ENCODE data around the gene IRGM.
"Not testable (repeated sequence)": the region's sequence is repeated elsewhere in the genome, so short reads cannot be mapped to it uniquely, and the experiment has no call there.

The IRGM gene

GRCh38 chr5:150846308-150846653 lies at the start of gene IRGM:
Gene IRGM, plus strand, starts transcription at chr5:150846521. Its CDS starts 1,603 bp downstream, at chr5:150848124.
- not testable (repeated sequence) for H3K36me3 Mint-ChIP-seq (ENCODE audit: low read depth); H3K9me3 Mint-ChIP-seq; H3K27me3 Mint-ChIP-seq; DNase-seq
- Mint-ChIP-seq H3K27ac (peak within 1 kb of the TSS; percentile 89), H3K4me3 (peak within 1 kb of the TSS; percentile 76), H3K4me1 (ENCODE audit: low read depth) (peaks cover 22% of the 10 kb centered on the region)

- H3K27ac Mint-ChIP-seq, result peak overlapping the region; percentile 16
- peaks cover 34% of the 10 kb centered on the region for H3K36me3 Mint-ChIP-seq (ENCODE audit: low read depth)
- no peak overlapping the region for H3K4me3 Mint-ChIP-seq
- no peaks in the 10 kb centered on the region for H3K9me3 Mint-ChIP-seq
- no peak for DNase-seq
- no peaks in the 10 kb centered on the region for H3K27me3 Mint-ChIP-seq
- peaks cover 21% of the 10 kb centered on the region for H3K4me1 Mint-ChIP-seq (ENCODE audit: low read depth)
These were observed 48.9 kb upstream of the IRGM start for GRCh38 chr5:150797384-150797783.

- H3K4me1 Mint-ChIP-seq (ENCODE audit: low read depth), result peaks cover 19% of the 10 kb centered on the region
- H3K36me3 Mint-ChIP-seq (ENCODE audit: low read depth), result peaks cover 16% of the 10 kb centered on the region
- no peak overlapping the region for H3K4me3 Mint-ChIP-seq
- H3K27ac Mint-ChIP-seq, result no peak overlapping the region
- H3K9me3 Mint-ChIP-seq, result peaks cover 2% of the 10 kb centered on the region
- no peaks in the 10 kb centered on the region for H3K27me3 Mint-ChIP-seq
- no peak for DNase-seq
These were observed 45.0 kb upstream of the IRGM start for GRCh38 chr5:150801117-150801927.

- H3K4me3 Mint-ChIP-seq, result no peak overlapping the region
- peaks cover 4% of the 10 kb centered on the region for H3K36me3 Mint-ChIP-seq (ENCODE audit: low read depth)
- peaks cover 12% of the 10 kb centered on the region for H3K4me1 Mint-ChIP-seq (ENCODE audit: low read depth)
- no peaks in the 10 kb centered on the region for H3K27me3 Mint-ChIP-seq
- DNase-seq, result no peak
- peaks cover 2% of the 10 kb centered on the region for H3K9me3 Mint-ChIP-seq
- H3K27ac Mint-ChIP-seq, result no peak overlapping the region
These were observed 41.9 kb upstream of the IRGM start for GRCh38 chr5:150804388-150804787.

- Mint-ChIP-seq H3K27ac (no peak overlapping the region), H3K4me3 (no peak overlapping the region), H3K36me3 (ENCODE audit: low read depth) (peaks cover under 1% of the 10 kb centered on the region), H3K27me3 (no peaks in the 10 kb centered on the region), H3K9me3 (no peaks in the 10 kb centered on the region), H3K4me1 (ENCODE audit: low read depth) (peaks cover 6% of the 10 kb centered on the region)
- DNase-seq, result no peak
These were observed 37.0 kb upstream of the IRGM start for GRCh38 chr5:150809363-150809762.

GRCh38 chr5:150815010-150815409 lies 31.3 kb upstream of the IRGM start:
- no peak for DNase-seq
- Mint-ChIP-seq H3K27ac (no peak overlapping the region), H3K36me3 (ENCODE audit: low read depth) (peaks cover 2% of the 10 kb centered on the region), H3K27me3 (no peaks in the 10 kb centered on the region), H3K4me1 (ENCODE audit: low read depth) (peaks cover 6% of the 10 kb centered on the region), H3K4me3 (no peak overlapping the region), H3K9me3 (peaks cover 13% of the 10 kb centered on the region)

GRCh38 chr5:150816946-150817345 lies 29.4 kb upstream of the IRGM start:
- Mint-ChIP-seq H3K27ac (no peak overlapping the region), H3K36me3 (ENCODE audit: low read depth) (peaks cover 2% of the 10 kb centered on the region), H3K27me3 (no peaks in the 10 kb centered on the region), H3K4me3 (no peak overlapping the region), H3K4me1 (ENCODE audit: low read depth) (peaks cover 6% of the 10 kb centered on the region), H3K9me3 (peaks cover 14% of the 10 kb centered on the region)
- no peak for DNase-seq

- DNase-seq, result no peak
- Mint-ChIP-seq H3K4me3 (no peak overlapping the region), H3K27ac (no peak overlapping the region), H3K9me3 (peaks cover 11% of the 10 kb centered on the region), H3K36me3 (ENCODE audit: low read depth) (no peaks in the 10 kb centered on the region), H3K27me3 (no peaks in the 10 kb centered on the region), H3K4me1 (ENCODE audit: low read depth) (no peaks in the 10 kb centered on the region)
These were observed 16.6 kb upstream of the IRGM start for GRCh38 chr5:150829744-150830143.

GRCh38 chr5:150831821-150832220 lies 14.5 kb upstream of the IRGM start:
- not testable (repeated sequence) for DNase-seq; H3K27me3 Mint-ChIP-seq; H3K27ac Mint-ChIP-seq; H3K36me3 Mint-ChIP-seq (ENCODE audit: low read depth); H3K4me1 Mint-ChIP-seq (ENCODE audit: low read depth); H3K4me3 Mint-ChIP-seq
- peaks cover 11% of the 10 kb centered on the region for H3K9me3 Mint-ChIP-seq

- Mint-ChIP-seq H3K4me1 (ENCODE audit: low read depth) (no peaks in the 10 kb centered on the region), H3K4me3 (no peak overlapping the region), H3K27ac (no peak overlapping the region), H3K27me3 (no peaks in the 10 kb centered on the region), H3K36me3 (ENCODE audit: low read depth) (no peaks in the 10 kb centered on the region), H3K9me3 (peaks cover 9% of the 10 kb centered on the region)
- DNase-seq, result no peak
These were observed 10.3 kb upstream of the IRGM start for GRCh38 chr5:150836064-150836463.

GRCh38 chr5:150836703-150837102 lies 9.6 kb upstream of the IRGM start:
- Mint-ChIP-seq H3K4me3 (no peak overlapping the region), H3K27ac (no peak overlapping the region), H3K27me3 (no peaks in the 10 kb centered on the region), H3K36me3 (ENCODE audit: low read depth) (no peaks in the 10 kb centered on the region), H3K9me3 (peaks cover 6% of the 10 kb centered on the region), H3K4me1 (ENCODE audit: low read depth) (no peaks in the 10 kb centered on the region)
- DNase-seq, result no peak

- H3K9me3 Mint-ChIP-seq, DNase-seq, H3K27me3 Mint-ChIP-seq: not testable (repeated sequence)
These were observed 999 bp upstream of the IRGM start for GRCh38 chr5:150845185-150845859.

GRCh38 chr5:150846654-150847333 lies 473 bp downstream of the IRGM start:
- peaks cover 24% of the 10 kb centered on the region for H3K4me1 Mint-ChIP-seq (ENCODE audit: low read depth)
- DNase-seq, result peak; percentile 66
- H3K36me3 Mint-ChIP-seq (ENCODE audit: low read depth), result no peaks in the 10 kb centered on the region
- no peaks in the 10 kb centered on the region for H3K9me3 Mint-ChIP-seq
- peak overlapping the region; percentile 89 for H3K27ac Mint-ChIP-seq
- no peaks in the 10 kb centered on the region for H3K27me3 Mint-ChIP-seq
- H3K4me3 Mint-ChIP-seq, result peak overlapping the region; percentile 76

More at GRCh38 chr5:150845185-150845859, 999 bp upstream of the IRGM start:
- not testable (repeated sequence) for H3K4me3 Mint-ChIP-seq; H3K36me3 Mint-ChIP-seq (ENCODE audit: low read depth); H3K27ac Mint-ChIP-seq
- H3K4me1 Mint-ChIP-seq (ENCODE audit: low read depth), result peaks cover 20% of the 10 kb centered on the region

GRCh38 chr5:150847334-150847695 lies 994 bp downstream of the IRGM start:
- Mint-ChIP-seq H3K36me3 (ENCODE audit: low read depth) (no peaks in the 10 kb centered on the region), H3K27me3 (no peaks in the 10 kb centered on the region), H3K4me3 (peak overlapping the region; percentile 76), H3K27ac (no peak overlapping the region), H3K9me3 (no peaks in the 10 kb centered on the region), H3K4me1 (ENCODE audit: low read depth) (peaks cover 24% of the 10 kb centered on the region)
- no peak for DNase-seq

- Mint-ChIP-seq H3K9me3 (no peaks in the 10 kb centered on the region), H3K4me3 (no peak overlapping the region), H3K27me3 (no peaks in the 10 kb centered on the region), H3K4me1 (ENCODE audit: low read depth) (peaks cover 26% of the 10 kb centered on the region), H3K36me3 (ENCODE audit: low read depth) (no peaks in the 10 kb centered on the region), H3K27ac (no peak overlapping the region)
- DNase-seq, result no peak
These were observed 1.9 kb downstream of the IRGM start for GRCh38 chr5:150848271-150848670.

Measured in activated T-cell treated with anti-CD3 and anti-CD28 coated beads, Interleukin-2, amount 50 U/mL, for 24 hours (primary cell).